MM.1S (cell line): Measurements from ENCODE around the gene FAM20C.

Source experiments
- DNase-seq: peaks from one replicate; pipeline ENCODE4 v3.0.0-alpha.2; 2015
- H2AFZ ChIP-seq: fragments of 300-600 bp; sonication (generic); 2 replicates; pipeline ENCODE4 v1.6.0; 2016; ENCODE audit warnings: antibody characterized with exemption, low read length
- H3F3A ChIP-seq: fragments of 300-600 bp; sonication (generic); 2 replicates; pipeline ENCODE4 v1.6.1; 2016; ENCODE audit warnings: mild to moderate bottlenecking, antibody characterized with exemption, low read length, moderate library complexity, mixed read lengths; ENCODE audit not compliant: insufficient read depth
- H3K27ac ChIP-seq: fragments of 300-600 bp; sonication (generic); 2 replicates; pipeline ENCODE4 v1.5.1; 2016; ENCODE audit warnings: mild to moderate bottlenecking, low read length
- H3K27me3 ChIP-seq: fragments of 300-600 bp; sonication (generic); replicated peaks from 2 replicates; pipeline ENCODE4 v1.6.0; 2016; ENCODE audit warnings: low read length; ENCODE audit not compliant: insufficient read depth
- H3K36me3 ChIP-seq: fragments of 300-600 bp; sonication (generic); replicated peaks from 2 replicates; pipeline ENCODE4 v1.6.1; 2016; ENCODE audit warnings: mild to moderate bottlenecking, low read length, mixed read lengths; ENCODE audit not compliant: insufficient read depth
- H3K4me1 ChIP-seq: fragments of 300-600 bp; sonication (generic); 2 replicates; pipeline ENCODE4 v1.6.1; 2016; ENCODE audit warnings: low read length, mixed read lengths
- H3K4me2 ChIP-seq: fragments of 300-600 bp; sonication (generic); 2 replicates; pipeline ENCODE4 v1.6.0; 2016; ENCODE audit warnings: low read depth, low read length
- H3K4me3 ChIP-seq: fragments of 300-600 bp; sonication (generic); 2 replicates; pipeline ENCODE4 v1.5.1; 2016; ENCODE audit warnings: low read length, mixed read lengths
- H3K79me2 ChIP-seq: fragments of 300-600 bp; sonication (generic); 2 replicates; pipeline ENCODE4 v1.6.1; 2016; ENCODE audit warnings: mixed run types, low read length, mixed read lengths
- H3K9ac ChIP-seq: fragments of 300-600 bp; sonication (generic); 2 replicates; pipeline ENCODE4 v1.6.1; 2016; ENCODE audit warnings: low read length, mixed read lengths
- H3K9me2 ChIP-seq: fragments of 300-600 bp; sonication (generic); replicated peaks from 2 replicates; pipeline ENCODE4 v1.6.1; 2016; ENCODE audit warnings: mild to moderate bottlenecking, low read length, mixed read lengths; ENCODE audit not compliant: insufficient read depth
- H3K9me3 ChIP-seq: fragments of 300-600 bp; sonication (generic); replicated peaks from 2 replicates; pipeline ENCODE4 v1.6.1; 2016; ENCODE audit warnings: mild to moderate bottlenecking, low read length, mixed read lengths; ENCODE audit not compliant: insufficient read depth
- H4K20me1 ChIP-seq: fragments of 300-600 bp; sonication (generic); 2 replicates; pipeline ENCODE4 v1.6.1; 2016; ENCODE audit warnings: mild to moderate bottlenecking, low read length, moderate library complexity, mixed read lengths; ENCODE audit not compliant: insufficient read depth
- EZH2 ChIP-seq: fragments of 300-600 bp; sonication (generic); optimal IDR thresholded peaks from 2 replicates; pipeline ENCODE3; 2017; ENCODE audit warnings: low read depth, mild to moderate bottlenecking, antibody characterized with exemption, low read length, mixed read lengths
- EZH2phosphoT487 ChIP-seq: fragments of 300-600 bp; sonication (generic); IDR thresholded peaks from 2 replicates; pipeline ENCODE4 v1.6.1; 2018; ENCODE audit warnings: antibody characterized with exemption, low read length
- TF ChIP-seq, protein P1 (sequence below): fragments of 300-600 bp; sonication (generic); IDR thresholded peaks from 2 replicates; pipeline ENCODE4 v1.5.1; 2016; ENCODE audit warnings: antibody characterized with exemption, low read length, mixed read lengths

The FAM20C gene

DNA sequence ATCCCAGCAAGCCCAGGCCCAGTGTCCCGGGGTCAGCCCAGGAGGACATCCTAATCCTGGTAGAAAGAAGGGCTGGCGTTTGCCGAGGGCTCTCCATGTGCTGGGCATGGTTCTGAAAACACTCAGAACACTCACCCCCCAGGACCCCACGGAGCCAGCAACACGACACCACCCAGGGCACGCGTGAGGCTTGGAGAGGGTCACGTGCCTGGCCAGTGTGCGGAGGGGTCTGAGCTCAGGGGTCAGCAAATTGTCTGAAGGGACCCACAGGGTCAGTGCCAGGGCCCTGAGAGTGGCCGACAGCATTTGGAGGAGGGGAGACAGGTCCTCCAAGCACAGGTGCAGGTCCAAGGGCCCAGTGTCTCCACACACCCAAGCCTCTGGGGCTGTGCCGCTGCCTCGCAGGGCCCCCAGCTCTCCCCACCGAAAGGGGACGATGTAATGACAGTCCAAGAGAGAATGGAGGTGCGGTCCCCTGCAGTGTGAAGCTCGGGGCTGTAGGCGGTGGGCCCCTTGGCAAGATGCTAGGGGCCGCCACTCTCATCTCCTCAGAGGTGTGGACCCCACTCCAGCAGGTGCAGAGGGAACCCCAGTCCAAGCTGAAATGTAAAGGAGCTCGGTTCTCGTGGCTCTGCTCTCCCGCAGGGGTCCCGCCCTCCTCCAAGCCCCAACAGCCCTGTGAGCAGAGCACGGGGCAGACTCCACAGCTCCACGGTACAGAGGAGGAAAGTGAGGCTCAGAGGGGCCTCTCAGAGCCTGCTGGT is 105.4 kb downstream of the FAM20C start:
- Histone ChIP-seq H3K27ac (no peak overlapping the region), H3K79me2 (no peaks in the 10 kb centered on the region), H3K4me2 (no peak overlapping the region), H3K27me3 (no peaks in the 10 kb centered on the region), H3K4me1 (no peaks in the 10 kb centered on the region), H3K9me3 (no peaks in the 10 kb centered on the region), H3F3A (no peaks in the 10 kb centered on the region), H3K9me2 (no peaks in the 10 kb centered on the region), H2AFZ (no peak overlapping the region), H3K4me3 (no peak overlapping the region), H3K36me3 (no peaks in the 10 kb centered on the region), H3K9ac (no peak overlapping the region), H4K20me1 (no peaks in the 10 kb centered on the region)
- DNase-seq, result no peak
- TF ChIP-seq, protein P1, sequence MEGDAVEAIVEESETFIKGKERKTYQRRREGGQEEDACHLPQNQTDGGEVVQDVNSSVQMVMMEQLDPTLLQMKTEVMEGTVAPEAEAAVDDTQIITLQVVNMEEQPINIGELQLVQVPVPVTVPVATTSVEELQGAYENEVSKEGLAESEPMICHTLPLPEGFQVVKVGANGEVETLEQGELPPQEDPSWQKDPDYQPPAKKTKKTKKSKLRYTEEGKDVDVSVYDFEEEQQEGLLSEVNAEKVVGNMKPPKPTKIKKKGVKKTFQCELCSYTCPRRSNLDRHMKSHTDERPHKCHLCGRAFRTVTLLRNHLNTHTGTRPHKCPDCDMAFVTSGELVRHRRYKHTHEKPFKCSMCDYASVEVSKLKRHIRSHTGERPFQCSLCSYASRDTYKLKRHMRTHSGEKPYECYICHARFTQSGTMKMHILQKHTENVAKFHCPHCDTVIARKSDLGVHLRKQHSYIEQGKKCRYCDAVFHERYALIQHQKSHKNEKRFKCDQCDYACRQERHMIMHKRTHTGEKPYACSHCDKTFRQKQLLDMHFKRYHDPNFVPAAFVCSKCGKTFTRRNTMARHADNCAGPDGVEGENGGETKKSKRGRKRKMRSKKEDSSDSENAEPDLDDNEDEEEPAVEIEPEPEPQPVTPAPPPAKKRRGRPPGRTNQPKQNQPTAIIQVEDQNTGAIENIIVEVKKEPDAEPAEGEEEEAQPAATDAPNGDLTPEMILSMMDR, result no peak
- TF ChIP-seq EZH2 (no peak), EZH2phosphoT487 (no peak)

DNA sequence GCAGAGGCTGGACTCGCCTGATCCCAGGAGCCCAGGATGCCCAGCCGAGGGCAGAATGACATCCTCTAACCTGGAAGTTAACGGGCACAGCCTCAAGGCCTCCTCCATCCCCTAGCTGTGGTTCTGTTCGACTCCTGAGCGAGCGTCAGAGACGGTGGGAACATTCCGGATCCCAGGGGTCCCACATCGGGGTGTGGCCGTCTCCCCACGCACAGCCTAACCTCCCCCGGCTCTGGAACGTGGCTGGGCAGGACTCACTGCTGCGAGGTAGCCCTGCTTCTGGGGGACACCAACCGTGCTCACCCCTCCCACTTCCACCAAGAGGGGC is 106.0 kb downstream of the FAM20C start:
- no peaks in the 10 kb centered on the region for H3K36me3 ChIP-seq
- no peak overlapping the region for H3K4me3 ChIP-seq
- no peaks in the 10 kb centered on the region for H4K20me1 ChIP-seq
- H3K79me2 ChIP-seq, result no peaks in the 10 kb centered on the region
- H3K4me1 ChIP-seq, result no peaks in the 10 kb centered on the region
- H3K9me2 ChIP-seq, result no peaks in the 10 kb centered on the region
- H2AFZ ChIP-seq, result no peak overlapping the region
- no peak for DNase-seq
- H3F3A ChIP-seq, result no peaks in the 10 kb centered on the region
- H3K9ac ChIP-seq, result no peak overlapping the region
- H3K27me3 ChIP-seq, result no peaks in the 10 kb centered on the region
- H3K9me3 ChIP-seq, result no peaks in the 10 kb centered on the region
- TF ChIP-seq EZH2phosphoT487 (no peak), EZH2 (no peak)
- TF ChIP-seq, protein P1, result no peak
- H3K4me2 ChIP-seq, result no peak overlapping the region
- H3K27ac ChIP-seq, result no peak overlapping the region

DNA sequence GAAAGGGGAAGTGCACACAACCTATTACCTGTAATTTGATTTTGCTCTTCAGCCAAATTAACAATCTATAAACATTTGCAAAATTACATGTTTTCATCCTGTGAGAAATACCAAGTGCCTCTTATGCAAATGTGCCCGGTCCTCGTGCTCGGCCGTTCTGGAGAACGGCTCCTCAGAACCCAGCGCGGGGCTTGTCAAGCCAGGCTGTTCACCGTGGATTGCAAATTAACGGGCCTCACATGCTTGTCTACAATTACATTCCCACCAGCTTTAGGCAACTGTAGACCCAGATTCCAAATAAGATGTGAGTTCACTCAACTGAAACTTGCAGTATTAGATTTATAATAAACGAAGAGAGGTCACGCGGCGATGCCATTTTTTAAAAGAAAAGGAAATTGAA is 106.4 kb downstream of the FAM20C start:
- Histone ChIP-seq H3K9me2 (no peaks in the 10 kb centered on the region), H3K27ac (no peak overlapping the region), H3K4me2 (no peak overlapping the region), H3K27me3 (no peaks in the 10 kb centered on the region), H3K4me3 (no peak overlapping the region), H3K4me1 (no peaks in the 10 kb centered on the region), H3K36me3 (no peaks in the 10 kb centered on the region), H4K20me1 (no peaks in the 10 kb centered on the region), H3K9ac (no peak overlapping the region), H2AFZ (no peak overlapping the region), H3F3A (no peaks in the 10 kb centered on the region), H3K9me3 (no peaks in the 10 kb centered on the region), H3K79me2 (no peaks in the 10 kb centered on the region)
- DNase-seq, result no peak
- no peak for TF ChIP-seq EZH2
- TF ChIP-seq EZH2phosphoT487, result no peak
- TF ChIP-seq, protein P1, result no peak
